NCI-H1694 (cell line): Measurements from ENCODE around the gene MIDN.

ENCODE experiments used
- DNase-seq: peaks from one replicate; lab custom pipeline; 2025; lab: John Stamatoyannopoulos, UW

The MIDN gene

GRCh38 chr19:1220976-1221903, 27.1 kb upstream of the MIDN start:
- no peak for DNase-seq

DNA sequence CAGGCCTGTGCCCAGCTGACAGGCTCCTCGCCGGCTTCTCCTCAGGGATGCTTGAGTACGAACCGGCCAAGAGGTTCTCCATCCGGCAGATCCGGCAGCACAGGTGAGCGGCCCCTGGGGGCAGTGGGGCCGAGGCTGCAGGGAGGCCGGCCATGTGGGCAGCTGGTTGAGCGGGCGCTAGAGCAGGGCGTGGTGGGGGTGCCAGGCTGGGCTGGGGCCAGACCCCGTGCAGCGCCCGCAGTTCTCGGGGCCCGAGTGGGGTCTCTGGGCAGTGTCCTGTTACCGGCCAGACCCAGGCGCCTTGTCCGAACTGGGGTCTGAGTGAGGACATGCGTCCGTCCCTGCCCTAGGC, 26.5 kb upstream of the MIDN start:
- no peak for DNase-seq

- DNase-seq = no peak
Measured at GRCh38 chr19:1222394-1222793, 26.0 kb upstream of the MIDN start.

DNA sequence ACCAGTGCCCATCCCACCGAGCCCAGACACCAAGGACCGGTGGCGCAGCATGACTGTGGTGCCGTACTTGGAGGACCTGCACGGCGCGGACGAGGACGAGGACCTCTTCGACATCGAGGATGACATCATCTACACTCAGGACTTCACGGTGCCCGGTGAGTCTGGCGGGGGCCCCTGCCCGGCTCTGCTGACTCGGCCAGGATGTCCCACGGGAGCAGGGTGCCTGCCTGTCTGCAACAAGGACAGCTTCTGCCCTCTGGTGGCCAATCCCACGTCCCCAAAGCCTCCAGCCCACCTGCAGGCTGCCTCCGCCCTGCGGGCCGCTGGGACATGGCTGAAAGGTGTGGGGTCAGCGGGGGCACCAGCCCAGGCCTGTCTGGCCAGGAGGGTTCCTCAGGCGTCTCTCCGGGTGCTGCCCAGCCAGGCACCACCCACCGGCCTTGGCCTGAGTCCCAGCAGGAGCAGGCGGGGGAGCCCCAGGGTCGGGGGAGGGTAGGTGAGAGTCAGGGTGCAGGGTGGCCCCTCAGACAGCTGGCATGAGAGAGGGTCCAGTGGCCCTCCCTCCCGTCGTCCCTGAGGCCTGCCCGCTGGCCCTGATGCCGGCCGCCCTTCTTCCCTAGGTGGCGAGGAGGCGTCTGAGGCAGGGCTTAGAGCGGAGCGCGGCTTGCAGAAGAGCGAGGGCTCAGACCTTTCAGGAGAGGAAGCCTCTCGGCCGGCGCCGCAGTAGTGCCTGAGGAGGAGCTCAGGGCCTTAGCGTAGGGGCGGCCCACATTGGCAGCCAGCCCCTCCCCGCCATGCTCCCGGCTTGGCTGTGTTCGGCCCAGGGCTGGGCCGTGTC, 25.1 kb upstream of the MIDN start:
- no peak for DNase-seq

GRCh38 chr19:1224047-1224825, 24.1 kb upstream of the MIDN start:
- DNase-seq = no peak

- DNase-seq = no peak
Measured at GRCh38 chr19:1224847-1225246, 23.5 kb upstream of the MIDN start.

DNA sequence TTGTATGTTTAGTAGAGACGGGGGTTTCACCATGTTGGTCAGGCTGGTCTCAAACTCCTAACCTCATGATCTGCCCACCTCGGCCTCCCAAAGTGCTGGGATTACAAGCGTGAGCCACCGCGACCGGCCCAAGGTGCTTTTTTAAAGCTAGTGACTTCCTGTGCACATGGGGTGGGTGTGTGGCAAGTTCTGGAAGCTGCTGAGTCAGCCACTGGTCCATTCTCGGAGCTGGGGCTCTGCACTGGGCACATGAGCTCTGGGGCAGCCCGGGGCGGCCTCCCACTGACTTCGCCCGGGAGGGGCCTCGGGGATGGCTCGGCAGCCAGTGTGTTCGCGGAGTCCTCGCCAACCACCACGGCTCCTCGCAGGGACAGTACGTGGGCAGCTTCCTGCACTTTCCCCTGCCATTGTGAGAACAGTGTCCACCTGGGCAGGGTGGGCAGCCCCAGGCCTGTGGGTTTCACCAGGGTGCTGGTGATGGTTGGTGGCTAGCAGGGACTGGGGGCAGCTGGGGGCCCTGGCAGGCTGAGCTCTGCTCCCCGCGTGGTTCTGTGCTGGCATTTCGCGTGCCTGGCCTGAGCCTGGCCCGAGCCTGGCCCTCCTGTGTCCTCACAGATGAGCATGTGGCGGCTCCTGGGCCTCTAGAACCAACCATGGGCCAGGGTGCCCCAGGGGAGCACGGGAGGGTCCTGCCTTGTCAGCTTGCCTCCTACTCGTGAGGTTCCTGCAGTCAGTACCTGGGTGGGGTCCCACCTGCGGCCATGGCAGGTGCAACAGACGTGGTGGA, 22.8 kb upstream of the MIDN start:
- DNase-seq = no peak

- no peak for DNase-seq
Measured at GRCh38 chr19:1226227-1226518, 22.2 kb upstream of the MIDN start.

DNA sequence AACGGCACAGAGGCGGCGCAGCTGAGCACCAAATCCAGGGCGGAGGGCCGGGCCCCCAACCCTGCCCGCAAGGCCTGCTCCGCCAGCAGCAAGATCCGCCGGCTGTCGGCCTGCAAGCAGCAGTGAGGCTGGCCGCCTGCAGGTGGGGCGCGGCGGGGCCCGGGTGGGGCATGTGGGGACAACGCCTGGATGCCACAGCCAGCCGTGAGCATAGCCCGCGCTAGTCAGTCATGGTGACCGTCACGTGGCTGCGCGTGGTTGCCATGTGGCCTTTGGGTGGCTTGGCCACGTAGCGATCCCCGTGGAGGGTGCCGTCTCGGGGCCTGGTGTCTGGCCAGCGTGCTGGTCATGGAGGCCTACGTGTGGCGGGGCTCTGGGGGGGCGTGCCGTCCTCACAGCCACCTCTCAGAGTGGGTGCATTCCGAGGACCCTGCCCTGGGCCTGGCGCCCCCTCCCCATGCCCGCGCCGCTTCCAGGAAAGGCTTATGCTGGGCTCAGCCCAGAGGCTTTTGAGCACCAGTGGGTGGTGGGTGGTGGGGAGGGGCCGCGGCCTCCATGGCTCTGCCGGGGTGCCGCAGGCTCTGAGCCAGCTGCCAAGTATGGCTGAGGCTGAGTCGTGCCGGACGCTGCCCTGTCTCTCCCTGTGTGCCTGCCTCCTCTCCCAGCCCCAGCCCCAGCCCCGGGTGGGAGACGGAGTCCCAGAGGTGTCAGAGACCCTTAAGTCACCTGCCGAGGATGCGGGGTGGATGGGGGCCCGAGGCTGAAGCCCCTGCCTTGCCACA, 21.7 kb upstream of the MIDN start:
- DNase-seq = no peak

- DNase-seq = no peak
Measured at GRCh38 chr19:1227304-1228054, 20.9 kb upstream of the MIDN start.

DNA sequence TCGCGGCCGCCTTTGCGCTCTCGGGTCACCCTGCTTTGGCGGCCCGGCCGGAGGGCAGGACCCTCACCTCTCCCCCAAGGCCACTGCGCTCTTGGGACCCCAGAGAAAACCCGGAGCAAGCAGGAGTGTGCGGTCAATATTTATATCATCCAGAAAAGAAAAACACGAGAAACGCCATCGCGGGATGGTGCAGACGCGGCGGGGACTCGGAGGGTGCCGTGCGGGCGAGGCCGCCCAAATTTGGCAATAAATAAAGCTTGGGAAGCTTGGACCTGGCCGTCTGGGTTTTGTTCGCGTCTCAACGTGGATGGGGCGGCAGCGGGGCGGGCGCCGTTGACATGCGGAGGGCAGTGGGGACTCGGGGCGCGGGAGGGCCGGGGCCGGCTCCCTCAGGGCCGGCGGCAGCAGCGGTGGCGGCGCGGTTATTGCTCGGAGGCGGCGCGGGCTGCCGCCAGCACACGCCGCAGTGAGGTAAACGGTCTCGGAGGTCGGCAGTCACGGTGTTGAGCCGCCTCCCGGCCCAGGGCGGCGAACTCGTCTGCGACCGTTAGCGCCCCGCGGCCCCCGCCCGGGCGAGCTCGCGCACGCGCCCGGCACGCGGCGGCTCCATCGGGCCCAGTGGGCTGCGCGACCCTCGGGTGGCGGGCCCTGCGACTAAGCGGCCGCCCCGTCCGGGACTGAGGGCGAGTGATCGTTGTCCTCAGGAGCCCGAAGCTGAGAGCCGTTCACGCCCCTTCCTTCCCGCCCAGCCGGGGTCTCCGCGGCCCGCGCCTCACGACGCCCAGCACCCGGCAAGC, 20.0 kb upstream of the MIDN start:
- no peak for DNase-seq

DNA sequence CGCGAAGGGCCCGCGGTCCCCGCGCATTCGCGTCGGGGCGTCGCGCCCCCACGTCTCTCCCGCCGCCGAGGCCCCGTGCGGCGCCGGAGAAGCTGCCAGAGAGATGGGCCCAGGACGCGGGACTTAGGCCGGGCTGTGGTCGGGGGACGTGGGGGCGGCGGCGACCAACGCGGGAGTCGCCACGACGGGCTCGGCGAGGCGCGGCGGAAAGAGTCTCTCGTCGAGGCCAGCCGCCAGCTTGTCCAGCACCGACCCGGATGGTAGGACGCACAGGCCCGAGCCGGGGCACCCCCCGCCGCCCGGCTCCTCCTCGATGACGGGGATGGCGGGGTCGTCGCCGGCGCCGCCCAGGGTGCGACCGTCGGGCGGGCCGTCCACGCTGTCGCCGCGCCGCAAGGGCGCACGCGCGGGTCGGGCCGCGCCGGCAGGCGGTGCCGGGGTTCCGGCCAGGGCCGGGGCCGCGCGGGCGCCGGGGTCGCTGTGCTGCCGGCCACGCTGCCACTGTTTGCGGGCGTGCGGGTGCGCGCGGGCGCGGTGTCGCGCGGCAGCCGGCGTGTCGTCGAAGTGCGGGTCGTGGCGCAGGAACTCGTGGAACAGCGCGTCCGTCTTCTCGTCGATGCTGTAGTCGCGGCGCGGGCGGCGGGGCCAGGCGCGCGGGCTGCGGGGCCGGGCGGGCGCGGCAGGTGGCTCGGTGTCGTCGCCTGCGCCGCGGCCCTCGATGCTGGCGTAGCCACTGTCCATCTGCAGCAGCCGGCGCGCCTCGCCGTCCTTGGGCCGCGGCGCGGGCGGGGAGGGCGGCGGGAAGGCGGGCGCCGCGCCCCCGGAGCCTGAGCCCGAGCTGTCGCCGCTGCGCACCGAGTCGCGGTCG, 19.1 kb upstream of the MIDN start:
- DNase-seq = no peak

- DNase-seq = no peak
Measured at GRCh38 chr19:1229924-1230782, 18.2 kb upstream of the MIDN start.

DNA sequence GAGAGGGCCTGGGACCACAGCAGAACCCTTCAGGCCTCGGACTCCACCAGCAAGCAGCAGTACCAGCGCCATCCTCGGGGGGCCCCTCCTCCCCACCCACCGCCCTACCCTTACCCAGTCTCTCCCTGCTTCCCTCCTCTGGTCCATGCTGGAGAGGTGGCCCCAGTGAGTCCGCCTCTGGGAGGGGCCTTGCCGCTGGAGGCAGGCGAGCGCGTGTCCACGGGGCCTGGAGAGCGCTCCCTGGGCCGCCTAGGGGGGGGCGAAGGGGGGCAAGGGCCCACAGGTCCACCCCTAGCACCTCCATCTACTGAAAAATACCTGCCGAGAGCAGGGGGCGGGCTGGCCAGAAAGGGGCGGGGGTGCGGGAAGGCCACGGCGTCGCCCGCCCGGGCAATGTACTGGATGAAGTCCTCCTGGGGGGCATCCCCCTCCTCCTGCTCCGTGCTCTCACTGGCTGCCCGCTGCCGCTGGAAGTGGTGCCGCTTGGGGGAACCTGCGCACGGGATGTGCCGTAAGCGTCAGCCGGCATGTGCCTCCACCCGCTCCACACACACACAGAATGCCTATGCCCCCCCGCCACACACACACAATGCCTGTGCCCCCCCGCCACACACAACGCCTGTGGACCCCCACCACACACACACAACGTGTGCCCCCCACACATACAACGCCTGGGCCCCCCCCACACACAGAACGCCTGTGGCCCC, 17.4 kb upstream of the MIDN start:
- no peak for DNase-seq

DNA sequence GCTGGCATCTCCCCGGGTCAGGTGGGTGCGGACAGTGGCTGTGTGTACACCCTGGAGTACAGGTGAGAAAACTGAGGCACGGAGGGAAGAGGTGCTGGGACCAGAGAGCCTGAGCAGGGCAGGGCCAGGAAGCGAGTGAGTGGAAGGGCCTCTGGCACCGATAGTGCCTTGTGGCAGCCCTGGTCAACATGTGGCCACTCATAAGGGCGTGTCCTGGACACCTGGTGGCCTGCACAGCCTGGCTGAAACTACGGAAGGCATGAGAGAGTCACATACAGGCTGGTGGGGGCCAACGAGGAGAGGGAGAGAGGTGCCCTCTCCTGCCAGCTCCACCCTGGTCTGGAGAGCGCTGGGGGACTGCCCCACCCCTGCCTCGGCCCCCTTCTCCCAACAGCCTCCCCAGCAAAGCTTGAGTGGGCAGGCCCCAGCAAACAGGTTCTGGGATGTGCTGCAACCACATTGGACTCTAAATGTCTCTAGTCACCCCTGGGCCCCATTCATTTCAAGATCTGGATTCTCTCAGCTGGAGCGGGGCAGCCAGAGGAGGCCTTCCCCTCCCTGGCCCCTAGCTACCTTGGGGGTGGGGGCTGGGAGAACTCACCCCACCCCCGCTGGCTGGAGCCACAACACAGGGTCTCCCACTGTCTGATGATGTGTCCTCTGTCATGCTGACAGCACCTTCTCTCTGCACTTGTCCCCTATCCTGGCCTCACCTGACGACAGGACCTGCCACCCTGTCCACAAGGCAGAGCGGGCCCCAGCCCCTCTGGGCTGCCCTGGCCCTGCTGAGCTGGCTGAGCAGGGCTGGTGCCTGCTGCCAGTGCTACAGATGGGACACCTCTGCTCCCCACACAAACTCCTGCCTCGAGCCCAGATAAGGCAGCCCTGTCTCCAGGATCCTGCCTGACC, 16.4 kb upstream of the MIDN start:
- no peak for DNase-seq

- no peak for DNase-seq
Measured at GRCh38 chr19:1232652-1233072, 15.7 kb upstream of the MIDN start.
